HTERT RPE-1 (cell line): ENCODE measurements around the gene COL23A1.
"Not testable (repeated sequence)": the region's sequence is repeated elsewhere in the genome, so short reads cannot be mapped to it uniquely, and the experiment has no call there.

Experiments used
- in situ Hi-C: fragments of 300-500 bp; cut with MboI; formaldehyde crosslinking; loops from 4 replicates; pipeline ENCODE4 v1.14.3; 2020; ENCODE audit warnings: low sequenced_read_pairs

The COL23A1 gene

GRCh38 chr5:178205749-178206047 is 384.5 kb downstream of the COL23A1 start:
- in situ Hi-C loops, result no loop called here

- in situ Hi-C loops, result no loop called here
Observed at GRCh38 chr5:178204935-178205748, 385.1 kb downstream of the COL23A1 start.

GRCh38 chr5:178204182-178204934 is 385.8 kb downstream of the COL23A1 start, which contains the start of gene HNRNPAB:
Gene HNRNPAB, plus strand, starts transcription at chr5:178204533. Its CDS starts 305 bp downstream, at chr5:178204838.
- in situ Hi-C loops, result no loop called here

GRCh38 chr5:178203670-178204181 is 386.5 kb downstream of the COL23A1 start:
- in situ Hi-C loops, result no loop called here

GRCh38 chr5:178202541-178202940 is 387.7 kb downstream of the COL23A1 start:
- in situ Hi-C loops, result no loop called here

- in situ Hi-C loops, result no loop called here
Observed at GRCh38 chr5:178201927-178202235, 388.3 kb downstream of the COL23A1 start.

- in situ Hi-C loops, result no loop called here
Observed at GRCh38 chr5:178201221-178201926, 388.8 kb downstream of the COL23A1 start.

GRCh38 chr5:178199581-178200434 is 390.4 kb downstream of the COL23A1 start:
- in situ Hi-C loops, result no loop called here

- in situ Hi-C loops, result no loop called here
Observed at GRCh38 chr5:178198706-178199105, 391.5 kb downstream of the COL23A1 start.

- in situ Hi-C loops, result not testable (repeated sequence)
Observed at GRCh38 chr5:178198151-178198550, 392.0 kb downstream of the COL23A1 start.

- in situ Hi-C loops, result no loop called here
Observed at GRCh38 chr5:178196986-178197385, 393.2 kb downstream of the COL23A1 start.

GRCh38 chr5:178196281-178196812 is 393.8 kb downstream of the COL23A1 start:
- in situ Hi-C loops, result no loop called here

- in situ Hi-C loops, result no loop called here
Observed at GRCh38 chr5:178194026-178194425, 396.2 kb downstream of the COL23A1 start.

- in situ Hi-C loops, result no loop called here
Observed at GRCh38 chr5:178193251-178193809, 396.9 kb downstream of the COL23A1 start.

- in situ Hi-C loops, result no loop called here
Observed at GRCh38 chr5:178192787-178193186, 397.4 kb downstream of the COL23A1 start.

GRCh38 chr5:178192244-178192643 is 397.9 kb downstream of the COL23A1 start:
- in situ Hi-C loops, result no loop called here

- in situ Hi-C loops, result no loop called here
Observed at GRCh38 chr5:178191661-178192060, 398.5 kb downstream of the COL23A1 start.

GRCh38 chr5:178189433-178189832 is 400.8 kb downstream of the COL23A1 start:
- in situ Hi-C loops, result no loop called here
